ENCODE data around the gene DCP1B. TPM values are rescaled to one million over a fixed set of nuclear protein-coding genes. Genes with fewer than 3 reads are reported as not detected.

The DCP1B gene
- total RNA-seq, 2 donors from 2014 or later: 17.6 to 19.9 TPM

- ATAC-seq (replicated peaks in 1 of 2) (no peak), DNase-seq (no peak)
- Mint-ChIP-seq H3K27ac (no peak overlapping the region), H3K4me1 (ENCODE audit: low read depth) (peaks cover 2% of the 10 kb centered on the region), H3K36me3 (ENCODE audit: insufficient read depth in 2 of 2) (no peaks in the 10 kb centered on the region), H3K27me3 (ENCODE audit: low read depth) (peaks cover 4% of the 10 kb centered on the region), H3K4me3 (no peak overlapping the region), H3K9me3 (no peaks in the 10 kb centered on the region)
Measured at GRCh38 chr12:2011643-2012607, 7.7 kb upstream of the DCP1B start.

- no peaks in the 10 kb centered on the region for H3K9me3 Mint-ChIP-seq
- H3K4me1 Mint-ChIP-seq (ENCODE audit: low read depth): peaks cover 5% of the 10 kb centered on the region
- H3K36me3 Mint-ChIP-seq (ENCODE audit: insufficient read depth in 2 of 2): peaks cover 0 to 2% of the 10 kb centered on the region in 2 donors
- no peak overlapping the region for H3K27ac Mint-ChIP-seq
- H3K4me3 Mint-ChIP-seq: no peak overlapping the region
- H3K27me3 Mint-ChIP-seq (ENCODE audit: low read depth): no peaks in the 10 kb centered on the region
- no peak for DNase-seq
- no peak for ATAC-seq (replicated peaks in 1 of 2)
Measured at GRCh38 chr12:2009623-2010022, 5.4 kb upstream of the DCP1B start.

- no peak overlapping the region for H3K4me3 Mint-ChIP-seq
Measured at GRCh38 chr12:2008677-2009076, 4.4 kb upstream of the DCP1B start.

GRCh38 chr12:2003676-2004112 lies 563 bp downstream of the DCP1B start:
- peak overlapping the region; percentile 98 for H3K27ac Mint-ChIP-seq
- peaks cover 6% of the 10 kb centered on the region in 2 donors for H3K36me3 Mint-ChIP-seq (ENCODE audit: insufficient read depth in 2 of 2)
- H3K4me3 Mint-ChIP-seq: peak overlapping the region; percentile 99
- no peaks in the 10 kb centered on the region for H3K27me3 Mint-ChIP-seq (ENCODE audit: low read depth)
- peaks cover 37% of the 10 kb centered on the region for H3K4me1 Mint-ChIP-seq (ENCODE audit: low read depth)
- H3K9me3 Mint-ChIP-seq: no peaks in the 10 kb centered on the region
- no peak for DNase-seq
- ATAC-seq (replicated peaks in 1 of 2): peak; percentile 26 to 32

More at GRCh38 chr12:2008677-2009076, 4.4 kb upstream of the DCP1B start:
- ATAC-seq (replicated peaks in 1 of 2): no peak
- H3K4me1 Mint-ChIP-seq (ENCODE audit: low read depth): peaks cover 15% of the 10 kb centered on the region
- no peaks in the 10 kb centered on the region for H3K9me3 Mint-ChIP-seq
- no peaks in the 10 kb centered on the region for H3K27me3 Mint-ChIP-seq (ENCODE audit: low read depth)
- DNase-seq: no peak
- H3K27ac Mint-ChIP-seq: no peak overlapping the region
- peaks cover 5 to 6% of the 10 kb centered on the region in 2 donors for H3K36me3 Mint-ChIP-seq (ENCODE audit: insufficient read depth in 2 of 2)

- Mint-ChIP-seq H3K36me3 (ENCODE audit: insufficient read depth in 2 of 2) (peaks cover 0 to 7% of the 10 kb centered on the region in 2 donors), H3K4me1 (ENCODE audit: low read depth) (peaks cover 15% of the 10 kb centered on the region), H3K27ac (peak overlapping the region; percentile 67), H3K27me3 (ENCODE audit: low read depth) (no peaks in the 10 kb centered on the region), H3K4me3 (peak overlapping the region in 1 of 2 donors; percentile 61), H3K9me3 (no peaks in the 10 kb centered on the region)
- ATAC-seq (replicated peaks in 1 of 2) (peak; percentile 74 to 84), DNase-seq (peak; percentile 16 to 28)
Measured at GRCh38 chr12:1995205-1995896, 8.9 kb downstream of the DCP1B start.

GRCh38 chr12:1994429-1995143 lies 9.7 kb downstream of the DCP1B start:
- ATAC-seq (replicated peaks in 1 of 2): no peak
- H3K27me3 Mint-ChIP-seq (ENCODE audit: low read depth): no peaks in the 10 kb centered on the region
- H3K4me3 Mint-ChIP-seq: peak overlapping the region in 1 of 2 donors; percentile 63
- no peaks in the 10 kb centered on the region for H3K9me3 Mint-ChIP-seq
- DNase-seq: no peak
- H3K36me3 Mint-ChIP-seq (ENCODE audit: insufficient read depth in 2 of 2): peaks cover 0 to 7% of the 10 kb centered on the region in 2 donors
- peak overlapping the region; percentile 67 for H3K27ac Mint-ChIP-seq
- peaks cover 15% of the 10 kb centered on the region for H3K4me1 Mint-ChIP-seq (ENCODE audit: low read depth)

GRCh38 chr12:1993871-1994371 lies 10.3 kb downstream of the DCP1B start:
- H3K4me3 Mint-ChIP-seq: peak overlapping the region in 1 of 2 donors; percentile 63

GRCh38 chr12:1993341-1993740 lies 10.9 kb downstream of the DCP1B start:
- Mint-ChIP-seq H3K27me3 (ENCODE audit: low read depth) (no peaks in the 10 kb centered on the region), H3K27ac (peak overlapping the region; percentile 80), H3K4me1 (ENCODE audit: low read depth) (peaks cover 15% of the 10 kb centered on the region), H3K9me3 (no peaks in the 10 kb centered on the region), H3K36me3 (ENCODE audit: insufficient read depth in 2 of 2) (peaks cover 0 to 12% of the 10 kb centered on the region in 2 donors), H3K4me3 (peak overlapping the region in 1 of 2 donors; percentile 3)
- DNase-seq (peak in 1 of 2 donors; percentile 24), ATAC-seq (replicated peaks in 1 of 2) (peak; percentile 59 to 73)

More at GRCh38 chr12:1993871-1994371, 10.3 kb downstream of the DCP1B start:
- Mint-ChIP-seq H3K36me3 (ENCODE audit: insufficient read depth in 2 of 2) (peaks cover 0 to 10% of the 10 kb centered on the region in 2 donors), H3K4me1 (ENCODE audit: low read depth) (peaks cover 15% of the 10 kb centered on the region), H3K9me3 (no peaks in the 10 kb centered on the region), H3K27ac (peak overlapping the region; percentile 59), H3K27me3 (ENCODE audit: low read depth) (no peaks in the 10 kb centered on the region)
- ATAC-seq (replicated peaks in 1 of 2) (peak; percentile 44 to 78), DNase-seq (peak in 1 of 2 donors; percentile 31)

- Mint-ChIP-seq H3K9me3 (peaks cover 3 to 4% of the 10 kb centered on the region in 2 donors), H3K27ac (peak overlapping the region; percentile 80), H3K4me3 (peak overlapping the region in 1 of 2 donors; percentile 3), H3K4me1 (ENCODE audit: low read depth) (peaks cover 15% of the 10 kb centered on the region), H3K27me3 (ENCODE audit: low read depth) (no peaks in the 10 kb centered on the region), H3K36me3 (ENCODE audit: insufficient read depth in 2 of 2) (peaks cover 4 to 18% of the 10 kb centered on the region in 2 donors)
- ATAC-seq (replicated peaks in 1 of 2) (no peak), DNase-seq (no peak)
Measured at GRCh38 chr12:1992732-1993131, 11.5 kb downstream of the DCP1B start.

- ATAC-seq (replicated peaks in 1 of 2): no peak
- no peak overlapping the region for H3K27ac Mint-ChIP-seq
Measured at GRCh38 chr12:1989111-1989510, 15.1 kb downstream of the DCP1B start.

GRCh38 chr12:1984759-1985158 lies 19.5 kb downstream of the DCP1B start:
- peaks cover 8 to 37% of the 10 kb centered on the region in 2 donors for H3K36me3 Mint-ChIP-seq (ENCODE audit: insufficient read depth in 2 of 2)
- H3K27me3 Mint-ChIP-seq (ENCODE audit: low read depth): no peaks in the 10 kb centered on the region
- no peak overlapping the region for H3K27ac Mint-ChIP-seq
- no peaks in the 10 kb centered on the region for H3K4me1 Mint-ChIP-seq (ENCODE audit: low read depth)
- H3K9me3 Mint-ChIP-seq: peaks cover 3 to 8% of the 10 kb centered on the region in 2 donors
- DNase-seq (no peak), ATAC-seq (replicated peaks in 1 of 2) (no peak)
- no peak overlapping the region for H3K4me3 Mint-ChIP-seq

More at GRCh38 chr12:1989111-1989510, 15.1 kb downstream of the DCP1B start:
- peaks cover 8 to 33% of the 10 kb centered on the region in 2 donors for H3K36me3 Mint-ChIP-seq (ENCODE audit: insufficient read depth in 2 of 2)
- H3K4me3 Mint-ChIP-seq: no peak overlapping the region
- no peaks in the 10 kb centered on the region for H3K4me1 Mint-ChIP-seq (ENCODE audit: low read depth)
- peaks cover 3 to 8% of the 10 kb centered on the region in 2 donors for H3K9me3 Mint-ChIP-seq
- no peak for DNase-seq
- no peaks in the 10 kb centered on the region for H3K27me3 Mint-ChIP-seq (ENCODE audit: low read depth)

GRCh38 chr12:1980282-1980681 lies 24.0 kb downstream of the DCP1B start:
- H3K4me1 Mint-ChIP-seq (ENCODE audit: low read depth): no peaks in the 10 kb centered on the region
- DNase-seq (no peak), ATAC-seq (replicated peaks in 1 of 2) (no peak)
- peaks cover 0 to 3% of the 10 kb centered on the region in 2 donors for H3K9me3 Mint-ChIP-seq
- peaks cover 0 to 10% of the 10 kb centered on the region in 2 donors for H3K36me3 Mint-ChIP-seq (ENCODE audit: insufficient read depth in 2 of 2)
- no peaks in the 10 kb centered on the region for H3K27me3 Mint-ChIP-seq (ENCODE audit: low read depth)
- no peak overlapping the region for H3K27ac Mint-ChIP-seq
- no peak overlapping the region for H3K4me3 Mint-ChIP-seq

Data from activated T-cell treated with anti-CD3 and anti-CD28 coated beads, Interleukin-2, amount 50 U/mL, for 72 hours (primary cell).